Amniotic stem cell (primary cell): ENCODE data around the gene PCSK4.
"Not testable (repeated sequence)": the region's sequence is repeated elsewhere in the genome, so short reads cannot be mapped to it uniquely, and the experiment has no call there.

Source experiments
- DNase-seq: peaks from one replicate; lab custom pipeline; 2025; lab: John Stamatoyannopoulos, UW

The PCSK4 gene

DNA sequence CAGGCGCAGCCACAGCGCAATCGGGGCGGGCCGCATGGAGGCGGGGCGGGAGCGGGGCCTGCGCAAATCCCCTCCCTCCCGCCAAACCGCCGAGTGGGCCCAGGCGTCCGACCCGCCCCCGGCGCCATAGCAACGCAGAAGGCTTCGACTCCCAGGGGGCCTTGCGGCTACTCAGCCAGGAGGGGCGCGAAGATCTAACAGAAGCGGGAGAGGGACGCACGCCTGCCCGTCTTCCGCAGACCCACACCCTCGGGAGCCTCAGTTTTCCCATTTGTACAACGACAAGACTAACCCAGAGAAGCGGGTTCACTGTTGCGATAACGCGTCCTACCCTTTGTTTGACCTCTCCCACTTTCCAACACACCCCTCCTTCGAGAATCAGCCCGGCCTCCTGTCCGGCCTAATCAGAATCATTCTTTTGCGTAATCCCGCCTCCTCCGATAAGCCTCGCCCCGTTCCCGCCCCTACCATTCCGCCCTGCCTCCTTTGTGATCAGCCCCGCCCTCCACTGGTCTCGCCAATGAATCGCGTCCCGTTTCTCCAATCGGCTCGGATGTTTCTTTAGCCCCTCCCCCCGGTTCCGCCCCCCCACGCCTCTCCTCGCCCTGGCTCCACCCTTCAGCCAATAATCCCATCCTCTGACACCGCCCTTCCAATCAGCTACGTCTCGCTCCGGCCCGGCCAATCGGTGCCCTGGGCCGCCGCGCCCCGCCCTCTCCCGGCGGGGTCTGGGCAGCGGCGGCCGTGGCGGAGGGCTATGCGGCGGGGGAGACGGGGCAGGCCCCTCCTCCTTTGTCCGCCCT is at the start of gene PCSK4:
Gene PCSK4 (minus strand): TSS at position 40 of the 803 bp plus-strand sequence. CDS start 4 bp downstream, at position 36.
- peak; percentile 97 for DNase-seq

DNA sequence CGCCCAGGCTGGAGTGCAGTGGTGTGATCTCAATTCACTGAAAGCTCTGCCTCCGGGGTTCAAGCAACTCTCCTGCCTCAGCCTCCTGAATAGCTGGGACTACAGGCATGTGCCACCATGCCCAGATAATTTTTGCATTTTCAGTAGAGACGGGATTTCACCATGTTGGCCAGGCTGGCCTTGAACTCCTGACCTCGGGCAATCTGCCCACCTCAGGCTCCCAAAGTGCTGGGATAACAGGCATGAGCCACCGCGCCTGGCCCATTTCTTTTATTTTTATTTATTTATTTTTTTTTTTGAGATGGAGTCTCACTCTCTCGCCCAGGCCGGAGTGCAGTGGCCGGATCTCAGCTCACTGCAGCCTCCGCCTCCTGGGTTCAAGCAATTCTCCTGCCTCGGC is 49.6 kb upstream of the PCSK4 start:
- not testable (repeated sequence) for DNase-seq

DNA sequence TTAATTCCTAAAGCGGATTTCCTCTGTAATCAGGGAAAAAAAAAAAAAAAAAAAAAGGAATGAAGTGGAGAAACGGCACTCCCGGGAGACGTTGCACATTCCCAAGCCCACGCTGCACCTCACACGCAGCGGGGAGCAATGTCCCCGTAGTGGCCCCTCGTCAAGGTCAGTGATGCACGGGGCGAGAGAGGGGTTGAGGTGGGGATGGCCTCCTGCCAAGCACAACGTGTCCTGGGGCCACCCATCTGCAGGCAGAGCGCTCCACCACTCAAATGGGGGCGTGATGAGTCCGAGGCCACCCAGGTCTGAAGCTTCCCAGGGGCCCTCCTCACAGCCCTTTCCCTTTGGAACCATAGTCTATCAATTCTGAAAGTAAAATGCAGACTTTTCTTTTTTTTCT is 48.8 kb upstream of the PCSK4 start:
- no peak for DNase-seq

DNA sequence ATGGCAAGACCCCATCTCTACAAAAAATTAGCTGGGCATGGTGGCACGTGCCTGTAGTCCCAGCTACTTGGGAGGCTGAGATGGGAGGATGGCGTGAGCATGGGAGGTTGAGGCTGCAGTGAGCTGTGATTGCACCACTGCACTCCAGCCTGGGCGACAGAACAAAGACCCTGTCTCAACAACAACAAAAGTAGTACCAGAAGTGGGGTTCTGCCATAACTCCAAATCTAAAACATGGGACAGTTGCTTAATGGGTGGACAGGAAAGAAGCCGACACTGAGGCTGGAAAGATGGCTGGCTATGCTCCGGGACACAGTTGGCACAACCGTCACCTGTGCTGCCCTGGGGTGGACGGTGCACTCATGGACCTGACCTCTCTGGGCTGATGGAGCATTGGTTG is 45.5 kb upstream of the PCSK4 start:
- not testable (repeated sequence) for DNase-seq

DNA sequence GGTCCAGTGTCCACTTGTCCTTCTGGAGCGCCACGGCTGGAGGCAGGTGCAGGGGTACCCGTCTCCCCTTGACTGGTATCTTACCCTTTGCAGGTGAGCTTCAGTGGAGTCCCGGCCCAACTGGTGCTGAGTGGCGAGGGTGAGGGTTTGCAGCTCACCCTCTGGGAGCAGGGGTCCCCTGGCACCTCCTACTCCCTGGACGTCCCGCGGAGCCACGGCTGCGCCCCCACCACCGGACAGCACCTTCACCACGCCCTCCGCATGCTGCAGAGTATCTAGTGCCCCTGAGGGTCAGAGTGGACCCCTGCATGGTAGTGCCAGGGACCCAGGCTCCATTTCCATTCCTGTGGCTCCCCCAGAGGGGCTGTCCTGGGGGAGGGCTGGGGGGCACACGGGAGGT is 44.8 kb upstream of the PCSK4 start:
- no peak for DNase-seq

DNA sequence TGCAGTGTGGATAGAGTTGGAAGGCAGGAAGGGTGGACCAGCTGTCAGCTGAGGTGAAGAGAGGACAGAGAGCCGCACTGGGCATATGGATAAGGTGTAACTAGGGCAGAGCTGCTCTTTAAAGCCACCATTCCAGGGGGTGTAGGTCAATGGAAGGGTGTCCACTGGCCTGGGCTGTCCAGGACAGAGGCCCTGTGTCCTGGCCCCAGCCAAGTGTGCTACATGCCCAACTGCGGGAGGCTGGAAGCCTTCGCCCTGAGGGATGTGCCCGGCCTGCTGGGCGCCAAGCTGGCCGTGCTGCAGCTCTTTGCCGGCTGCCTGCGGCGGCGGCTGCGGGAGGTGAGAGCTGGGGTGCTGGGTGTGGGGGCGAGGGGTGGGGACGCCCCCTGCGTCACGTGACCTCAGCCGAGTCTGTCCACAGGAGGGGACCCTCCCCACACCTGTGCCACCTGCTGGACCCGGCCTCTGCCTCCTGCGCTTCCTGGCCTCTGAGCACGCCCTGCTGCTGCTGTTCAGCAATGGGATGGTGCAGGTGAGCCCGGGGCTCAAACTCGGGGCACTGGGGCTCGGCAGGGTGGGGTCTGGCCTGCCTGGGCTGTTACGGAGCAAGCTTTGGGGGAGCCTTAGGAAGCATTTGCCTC is 43.5 kb upstream of the PCSK4 start:
- no peak for DNase-seq

DNA sequence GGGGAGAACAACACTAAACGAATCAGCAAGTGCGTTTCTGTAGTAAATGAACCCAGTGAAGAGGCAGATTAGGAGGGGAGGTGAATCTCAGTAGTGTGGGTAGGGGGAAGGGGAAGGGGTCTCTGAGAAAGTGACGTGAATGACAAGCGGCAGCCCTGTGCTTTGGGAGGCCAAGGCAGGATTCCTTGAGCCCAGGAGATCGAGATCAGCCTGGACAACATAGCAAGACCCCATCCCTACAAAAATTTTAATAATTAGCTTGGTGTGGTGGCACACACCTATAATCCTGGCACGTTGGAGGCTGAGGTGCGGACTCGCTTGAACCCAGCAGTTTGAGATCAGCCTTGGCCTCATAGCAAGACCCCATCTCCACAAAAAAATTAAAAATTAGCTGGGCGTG is 41.9 kb upstream of the PCSK4 start:
- DNase-seq = no peak

DNA sequence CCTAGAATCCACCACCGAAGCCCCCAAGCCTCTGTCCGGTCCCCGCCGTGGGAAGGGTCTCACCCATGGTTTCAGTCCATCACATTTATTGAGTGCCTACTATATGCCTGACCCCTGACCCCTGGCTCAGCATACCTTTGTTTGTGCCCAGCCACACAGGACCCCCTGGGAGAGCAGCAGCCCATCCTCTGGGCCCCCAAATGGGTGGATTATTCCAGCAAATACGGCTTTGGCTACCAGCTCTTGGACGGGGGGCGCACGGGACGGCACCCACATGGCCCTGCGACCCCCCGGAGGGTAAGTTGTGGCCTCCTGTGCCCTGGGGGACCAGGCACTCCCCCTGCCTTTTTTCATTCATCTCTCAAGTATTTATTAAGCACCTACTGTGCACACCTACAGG is 41.4 kb upstream of the PCSK4 start:
- DNase-seq = no peak

DNA sequence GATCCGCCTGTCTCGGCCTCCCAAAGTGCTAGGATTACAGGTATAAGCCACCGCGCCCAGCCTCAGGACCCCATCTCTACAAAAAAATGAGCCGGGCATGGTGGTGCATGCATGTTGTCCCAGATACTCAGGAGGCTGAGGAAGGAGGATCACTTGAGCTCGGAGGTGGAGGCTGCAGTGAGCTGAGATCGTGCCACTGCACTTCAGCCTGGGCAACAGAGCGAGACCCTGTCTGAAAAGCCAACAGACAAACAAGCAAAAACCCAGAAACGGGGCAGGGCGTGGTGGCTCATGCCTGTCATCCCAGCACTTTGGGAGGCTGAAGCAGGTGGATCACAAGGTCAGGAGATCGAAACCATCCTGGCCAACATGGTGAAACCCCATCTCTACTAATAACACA is 40.7 kb upstream of the PCSK4 start:
- DNase-seq = not testable (repeated sequence)

DNA sequence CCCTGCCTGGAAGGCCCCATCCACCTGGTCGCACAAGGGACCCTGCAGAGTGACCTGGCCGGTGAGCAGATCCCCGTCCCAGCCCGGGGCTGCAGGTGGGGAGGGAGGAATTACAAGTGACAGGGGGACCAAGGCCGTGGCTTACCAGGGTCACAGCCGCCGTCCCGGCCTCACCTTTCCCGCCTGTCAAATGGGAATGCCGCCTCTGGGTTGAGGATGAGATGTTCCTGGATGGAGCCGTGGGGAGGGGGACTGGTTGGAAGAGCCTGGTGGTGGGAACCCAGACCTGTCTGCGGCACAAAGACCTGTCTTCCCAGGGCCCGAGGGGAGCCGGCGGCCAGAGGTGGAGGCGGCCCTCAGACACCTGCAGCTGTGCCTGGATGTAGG is 39.3 kb upstream of the PCSK4 start:
- DNase-seq = no peak

DNA sequence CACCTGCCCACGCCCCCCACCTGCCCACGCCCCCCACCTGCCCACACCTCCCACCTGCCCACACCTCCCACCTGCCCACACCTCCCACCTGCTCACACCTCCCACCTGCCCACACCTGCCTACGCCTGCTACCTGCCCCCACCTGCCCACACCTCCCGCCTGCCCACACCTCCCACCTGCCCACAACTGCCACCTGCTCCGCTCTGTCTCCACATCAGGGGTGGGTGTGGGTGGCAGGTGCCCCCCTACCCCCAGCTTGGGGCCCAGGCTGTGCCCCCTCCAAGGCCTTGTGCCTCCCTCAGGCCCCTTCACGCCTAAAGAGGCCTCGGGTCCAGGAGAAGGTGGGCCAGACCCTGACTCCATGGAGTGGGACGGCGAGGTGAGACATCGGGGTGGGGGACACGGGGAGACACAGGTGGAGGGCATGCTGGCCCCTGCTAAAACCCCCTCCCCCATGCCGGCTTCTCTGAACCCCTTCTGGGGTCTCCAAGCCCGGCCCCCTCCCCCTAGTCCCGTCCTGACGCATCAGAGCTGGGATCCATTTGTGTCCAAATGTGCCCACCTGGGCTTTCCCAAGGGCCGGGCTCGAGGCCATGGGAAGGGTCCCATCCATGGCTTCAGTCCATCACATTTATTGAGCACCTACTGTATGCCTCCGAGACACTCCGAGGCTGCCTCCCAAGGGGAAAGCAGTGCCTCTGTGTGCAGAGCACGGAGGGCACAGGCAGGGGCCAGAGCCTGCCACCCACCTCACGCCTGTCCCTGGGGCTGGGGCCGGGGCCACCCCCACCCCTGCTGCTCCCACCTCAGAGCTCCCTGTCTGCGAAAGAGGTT is 38.7 kb upstream of the PCSK4 start:
- DNase-seq = no peak

DNA sequence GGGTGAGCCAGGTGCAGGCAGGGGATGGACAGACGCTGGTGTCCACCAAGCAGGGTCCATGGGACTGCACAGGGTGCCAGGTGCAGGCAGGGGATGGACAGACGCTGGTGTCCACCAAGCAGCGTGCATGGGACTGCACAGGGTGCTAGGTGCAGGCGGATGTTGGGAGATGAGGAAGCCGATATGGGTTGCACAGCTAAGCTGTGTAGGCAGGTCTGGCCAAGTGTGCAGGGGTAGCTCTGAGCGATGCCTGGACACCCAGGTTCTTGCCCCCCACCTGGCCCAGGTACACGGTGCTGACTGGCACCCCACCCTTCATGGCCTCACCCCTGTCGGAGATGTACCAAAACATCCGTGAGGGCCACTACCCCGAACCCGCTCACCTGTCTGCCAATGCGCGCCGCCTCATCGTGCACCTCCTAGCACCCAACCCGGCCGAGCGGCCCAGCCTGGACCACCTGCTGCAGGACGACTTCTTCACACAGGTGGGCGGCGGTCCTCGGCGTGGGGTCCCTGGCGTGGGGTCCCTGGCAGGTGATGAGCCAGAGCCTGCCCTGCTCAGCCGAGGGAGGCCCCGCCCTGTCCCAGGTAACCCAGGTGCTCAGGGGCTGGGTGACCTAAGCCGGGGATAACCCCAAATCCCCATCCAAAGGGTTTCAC is 37.6 kb upstream of the PCSK4 start:
- no peak for DNase-seq

DNA sequence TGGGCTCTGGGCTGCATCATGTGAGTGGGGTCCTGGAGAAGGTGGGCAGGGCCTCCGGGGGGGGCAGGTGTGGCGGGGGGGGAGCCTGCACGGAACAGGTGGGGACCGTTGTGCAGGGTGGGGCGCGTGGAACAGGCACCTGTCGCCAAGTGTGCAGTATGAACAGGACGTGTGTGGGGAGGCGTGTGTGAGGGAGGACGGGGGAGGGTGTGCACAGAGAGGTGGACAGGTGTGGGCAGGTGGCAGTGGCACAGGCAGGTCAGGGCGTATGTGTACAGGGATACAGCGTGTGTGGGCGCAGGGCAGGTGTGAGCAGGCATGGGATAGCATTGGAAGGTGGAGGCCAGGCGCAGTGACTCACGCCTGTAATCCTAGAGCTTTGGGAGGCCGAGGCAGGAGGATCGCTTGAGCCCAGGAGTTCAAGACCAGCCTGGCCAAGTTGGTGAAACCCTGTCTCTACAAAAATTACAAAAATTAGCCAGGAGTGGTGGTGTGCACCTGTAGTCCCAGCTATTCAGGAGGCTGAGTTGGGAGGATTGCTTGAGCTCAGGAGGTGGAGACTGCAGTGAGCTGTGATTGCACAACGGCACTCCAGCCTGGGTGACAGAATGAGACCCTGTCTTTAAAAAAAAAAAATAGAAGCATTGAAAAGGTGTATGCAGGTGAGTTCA is 37.0 kb upstream of the PCSK4 start:
- DNase-seq = no peak

DNA sequence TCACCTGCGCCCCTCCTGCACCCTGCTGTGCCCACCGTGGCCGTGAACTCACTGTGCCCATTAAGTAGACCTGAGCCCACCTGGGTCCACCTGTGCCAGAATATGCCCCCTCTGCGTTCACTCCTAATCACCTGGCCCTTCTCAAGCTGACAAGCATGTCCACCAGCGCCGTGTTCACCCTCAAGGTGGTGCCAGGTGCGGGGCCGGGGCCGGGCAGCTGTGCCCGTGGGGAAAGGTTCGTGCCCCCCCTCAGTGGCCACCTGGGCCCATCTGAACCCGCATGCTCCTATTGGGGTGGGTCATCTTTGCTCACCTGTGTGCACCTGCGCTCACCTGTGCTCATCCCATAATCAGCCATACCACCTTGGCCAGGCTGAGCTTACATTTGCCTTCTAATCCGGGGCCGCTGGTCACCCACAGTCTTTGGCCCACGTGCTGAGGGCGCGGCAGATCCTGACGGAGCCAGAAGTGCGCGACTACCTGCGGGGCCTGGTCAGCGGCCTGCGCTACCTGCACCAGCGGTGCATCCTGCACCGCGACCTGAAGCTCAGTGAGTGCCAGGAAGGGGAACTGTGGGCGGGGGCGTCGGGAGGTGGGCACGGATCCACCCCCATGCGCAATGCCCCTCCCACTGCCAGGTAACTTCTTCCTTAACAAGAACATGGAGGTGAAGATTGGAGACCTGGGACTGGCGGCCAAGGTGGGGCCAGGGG is 36.1 kb upstream of the PCSK4 start:
- no peak for DNase-seq

DNA sequence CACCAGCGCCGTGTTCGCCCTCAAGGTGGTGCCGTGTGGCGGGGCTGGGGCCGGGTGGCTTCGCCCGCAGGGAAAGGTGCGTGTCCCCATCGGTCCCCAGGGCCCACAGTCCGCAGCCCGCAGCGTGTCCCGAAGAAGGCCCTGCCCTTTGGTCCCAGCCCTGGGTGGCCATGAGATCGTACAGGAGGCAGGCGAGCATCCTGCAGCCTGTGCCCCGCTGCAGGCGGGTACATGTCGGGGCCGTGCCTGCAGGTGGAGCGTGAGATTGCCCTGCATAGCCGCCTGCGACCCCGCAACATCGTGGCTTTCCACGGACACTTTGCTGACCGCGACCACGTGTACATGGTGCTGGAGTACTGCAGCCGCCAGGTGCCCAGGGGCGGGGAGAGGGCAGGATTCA is 35.2 kb upstream of the PCSK4 start:
- DNase-seq = no peak

DNA sequence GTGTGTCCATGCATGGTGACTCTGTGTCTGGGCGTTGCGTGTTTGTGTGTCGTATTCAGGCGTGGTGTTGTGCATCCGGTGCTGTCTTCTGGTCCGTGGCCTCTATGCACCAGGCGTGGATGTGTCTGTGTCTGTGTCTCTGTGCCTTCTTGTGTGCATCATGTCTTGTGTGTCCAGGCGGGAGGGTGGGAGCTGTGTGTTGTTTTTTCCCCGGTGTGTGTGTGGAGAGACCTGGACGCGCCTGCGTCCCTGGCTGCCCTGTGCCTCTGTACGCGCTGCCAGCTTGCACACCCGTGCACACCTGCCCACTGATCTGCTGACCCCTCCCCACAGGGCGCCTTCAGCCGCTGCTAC is 34.8 kb upstream of the PCSK4 start:
- no peak for DNase-seq

DNA sequence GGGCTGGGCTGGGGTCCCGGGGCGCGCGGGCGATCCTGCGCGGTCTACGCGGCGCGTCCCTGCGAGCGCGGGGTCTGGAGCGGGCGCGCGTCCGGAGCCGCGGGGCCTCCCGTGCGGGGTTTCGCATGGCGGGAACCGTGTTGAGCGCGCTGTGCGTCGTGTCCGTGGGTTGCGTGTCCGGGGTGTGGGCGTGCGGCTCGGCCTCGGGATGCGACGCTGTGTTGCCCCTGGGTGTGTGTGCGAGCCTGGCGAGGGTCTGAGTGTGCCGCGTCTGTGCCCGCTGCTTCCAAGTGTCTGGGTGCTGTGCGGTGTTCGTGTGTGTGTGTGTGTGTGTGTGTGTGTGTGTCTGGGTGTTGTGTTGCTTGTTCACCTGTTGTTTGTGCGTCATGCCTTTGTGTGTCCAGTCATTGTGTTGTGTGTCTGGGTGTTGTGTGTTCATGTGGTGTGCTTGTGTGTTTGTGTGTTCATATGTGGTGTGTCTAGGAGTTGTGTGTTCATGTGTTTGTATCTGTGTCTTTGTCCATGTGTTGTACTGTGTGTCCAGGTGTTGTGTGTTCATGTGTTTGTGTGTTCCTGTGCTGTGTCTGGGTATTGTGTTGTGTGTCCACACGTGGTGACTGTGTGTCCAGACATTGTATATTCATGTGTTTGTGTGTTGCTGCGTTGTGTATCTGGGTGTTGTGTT is 34.3 kb upstream of the PCSK4 start:
- DNase-seq = no peak

DNA sequence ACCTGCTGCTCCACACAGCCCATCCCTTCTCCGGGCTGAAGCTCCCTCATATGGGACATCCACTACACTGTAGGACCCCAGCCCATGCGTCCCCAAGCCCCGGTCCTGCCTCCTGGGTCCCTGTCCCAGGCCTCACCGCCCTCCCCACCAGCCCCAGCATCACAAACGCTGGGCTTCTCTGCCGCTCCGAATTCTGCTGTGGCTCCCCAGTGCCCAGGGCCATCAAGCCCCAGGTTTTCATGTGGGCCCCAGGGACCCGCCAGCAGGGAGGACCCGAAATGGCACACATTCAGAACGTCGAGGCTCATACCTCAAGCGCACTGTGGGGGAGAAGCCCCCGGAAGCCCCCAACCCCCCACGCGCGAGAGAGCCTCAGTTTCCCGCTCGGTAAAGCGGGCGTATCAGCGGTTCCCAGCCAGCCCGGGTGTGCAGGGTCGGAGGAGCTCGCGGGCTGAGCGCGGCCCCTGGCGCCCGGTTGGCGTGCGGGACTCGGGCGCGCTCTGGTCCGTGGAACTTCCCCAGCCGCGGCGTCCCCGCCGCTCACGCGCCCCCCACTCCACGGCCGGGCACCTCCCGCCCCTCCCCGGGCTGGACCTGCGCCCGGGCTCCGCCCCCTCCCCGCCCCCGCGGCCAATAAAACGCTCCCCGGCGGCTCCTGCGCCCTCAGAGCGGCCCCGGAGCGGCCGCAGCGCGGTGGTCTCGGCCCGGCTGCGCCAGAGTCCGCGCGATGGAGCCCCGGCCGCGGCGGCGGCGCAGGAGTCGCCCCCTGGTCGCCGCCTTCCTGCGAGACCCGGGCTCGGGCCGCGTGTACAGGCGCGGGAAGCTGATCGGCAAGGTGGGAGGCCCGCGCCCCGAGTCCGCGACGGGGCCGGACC is 33.5 kb upstream of the PCSK4 start, which contains the start of gene PLK5:
Gene PLK5 (plus strand): TSS at position 666 of the 875 bp plus-strand sequence. CDS start 2,920 bp downstream, outside the sequence.
- no peak for DNase-seq

DNA sequence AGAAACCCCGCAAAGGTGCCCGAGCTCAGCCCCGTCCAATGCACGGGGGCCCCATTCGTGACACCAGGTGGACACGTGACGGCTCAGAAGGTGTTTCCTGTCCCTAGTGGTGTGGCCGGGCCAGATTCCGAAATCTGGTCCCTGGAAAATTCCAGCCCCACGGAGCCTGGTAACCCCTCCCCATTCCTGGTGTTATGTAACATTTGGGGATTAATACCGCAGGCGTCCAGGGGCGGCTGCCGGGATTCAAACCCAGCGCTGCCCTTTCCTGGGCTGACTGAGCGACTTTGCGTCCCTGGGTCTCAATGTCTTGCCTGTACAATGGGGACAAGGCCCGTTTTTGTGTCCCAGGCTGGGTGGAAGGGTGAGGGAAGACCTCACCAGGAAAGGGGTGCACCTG is 32.7 kb upstream of the PCSK4 start:
- no peak for DNase-seq
